ENCODE results near the gene TXNL4A. TPM values are rescaled to one million over a fixed set of nuclear protein-coding genes. Genes with fewer than 3 reads are reported as not detected.

The TXNL4A gene
- total and polyA plus RNA-seq, 8 donors: 54.7 to 106 (median 69.3) TPM

DNA sequence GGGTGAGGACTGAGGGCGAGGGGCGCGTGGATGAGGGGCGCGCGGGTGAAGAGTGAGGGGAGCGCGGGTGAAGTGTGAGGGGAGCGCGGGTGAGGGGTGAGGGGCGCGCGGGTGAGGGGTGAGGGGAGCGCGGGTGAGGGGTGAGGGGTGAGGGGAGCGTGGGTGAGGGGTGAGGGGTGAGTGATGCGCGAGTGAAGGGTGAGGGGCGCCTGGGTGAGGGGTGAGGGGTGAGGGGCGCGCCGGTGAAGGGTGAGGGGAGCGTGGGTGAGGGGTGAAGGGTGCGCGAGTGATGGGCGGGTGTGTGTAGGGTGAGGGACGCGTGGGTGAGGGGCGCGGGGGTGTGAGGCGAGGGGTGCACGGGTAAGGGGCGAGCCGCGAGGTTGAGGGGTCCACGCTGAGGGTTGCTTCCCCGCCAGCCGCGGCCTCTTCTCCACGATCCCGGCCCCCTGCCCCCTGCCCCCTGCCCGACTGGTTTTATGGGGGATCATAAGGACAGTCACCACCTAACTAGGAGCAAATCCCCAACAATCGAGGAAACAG lies 35.8 kb downstream of the TXNL4A start:
- no peaks in the 10 kb centered on the region for H3K36me3 ChIP-seq
- DNase-seq: peak in 1 of 4 donors; percentile 87
- H3K4me3 ChIP-seq: peak overlapping the region; percentile 79 to 91
- peaks cover 26 to 33% of the 10 kb centered on the region in 2 donors for H3K4me1 ChIP-seq
- H3K9me3 ChIP-seq: no peaks in the 10 kb centered on the region
- TF ChIP-seq, protein P1, sequence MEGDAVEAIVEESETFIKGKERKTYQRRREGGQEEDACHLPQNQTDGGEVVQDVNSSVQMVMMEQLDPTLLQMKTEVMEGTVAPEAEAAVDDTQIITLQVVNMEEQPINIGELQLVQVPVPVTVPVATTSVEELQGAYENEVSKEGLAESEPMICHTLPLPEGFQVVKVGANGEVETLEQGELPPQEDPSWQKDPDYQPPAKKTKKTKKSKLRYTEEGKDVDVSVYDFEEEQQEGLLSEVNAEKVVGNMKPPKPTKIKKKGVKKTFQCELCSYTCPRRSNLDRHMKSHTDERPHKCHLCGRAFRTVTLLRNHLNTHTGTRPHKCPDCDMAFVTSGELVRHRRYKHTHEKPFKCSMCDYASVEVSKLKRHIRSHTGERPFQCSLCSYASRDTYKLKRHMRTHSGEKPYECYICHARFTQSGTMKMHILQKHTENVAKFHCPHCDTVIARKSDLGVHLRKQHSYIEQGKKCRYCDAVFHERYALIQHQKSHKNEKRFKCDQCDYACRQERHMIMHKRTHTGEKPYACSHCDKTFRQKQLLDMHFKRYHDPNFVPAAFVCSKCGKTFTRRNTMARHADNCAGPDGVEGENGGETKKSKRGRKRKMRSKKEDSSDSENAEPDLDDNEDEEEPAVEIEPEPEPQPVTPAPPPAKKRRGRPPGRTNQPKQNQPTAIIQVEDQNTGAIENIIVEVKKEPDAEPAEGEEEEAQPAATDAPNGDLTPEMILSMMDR (IDR thresholded peaks at IDR 0.05): no peak
- H3K27me3 ChIP-seq: peaks cover 0 to 7% of the 10 kb centered on the region in 2 donors
- H3K27ac ChIP-seq: no peak overlapping the region
- no peak for ATAC-seq
- intact Hi-C loops (cut with DNase I): no loop called here

DNA sequence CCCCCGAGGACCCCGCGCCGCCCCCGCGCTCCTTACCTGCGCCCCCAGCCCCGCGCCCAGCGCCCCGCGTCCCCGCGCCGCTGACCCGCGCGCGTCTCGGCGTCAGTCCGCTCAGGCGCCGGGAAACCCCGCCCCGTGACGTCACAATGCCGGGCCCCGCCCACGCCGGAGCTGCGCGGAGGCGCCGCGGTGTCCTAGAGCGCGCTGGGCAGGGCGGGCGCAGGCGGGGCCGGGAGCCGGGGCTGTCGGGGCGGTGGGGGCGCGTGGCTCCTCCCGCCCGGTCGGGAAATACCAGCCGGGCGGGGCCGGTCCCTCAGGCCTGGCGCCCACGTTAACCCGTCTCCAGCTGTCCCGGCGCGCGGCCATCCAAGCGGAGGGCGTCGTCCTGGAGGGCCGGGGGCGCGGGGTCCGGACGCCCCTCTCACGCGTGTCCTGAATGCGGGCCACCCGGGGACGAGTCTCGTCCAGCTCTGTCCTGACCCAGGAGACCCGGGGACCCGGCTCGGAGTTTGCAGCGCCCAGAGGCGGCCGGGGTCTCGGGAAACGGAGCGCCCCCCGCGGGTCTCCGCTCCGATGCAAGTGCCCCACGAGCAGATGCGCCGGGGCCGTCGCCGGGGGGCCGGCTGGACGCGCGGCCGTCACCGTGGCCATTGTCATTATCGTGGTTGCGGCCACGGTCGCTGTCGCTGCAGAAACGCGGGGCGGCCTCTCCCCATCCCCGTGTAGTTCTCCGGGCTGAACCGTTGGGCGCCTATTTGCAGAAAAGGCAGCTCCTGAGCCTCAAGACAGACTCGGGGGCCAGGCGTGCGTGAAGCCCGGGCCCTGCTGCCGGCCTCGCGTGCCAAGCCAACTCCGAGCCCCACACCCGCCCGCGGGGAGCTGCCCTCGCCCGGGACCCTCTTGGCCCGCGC lies 36.6 kb downstream of the TXNL4A start, which contains the start of gene SLC66A2:
Gene SLC66A2, minus strand, starts transcription at position 109 of the 911 bp plus-strand sequence. CDS start 727 bp downstream, outside the sequence.
- peaks cover 0 to 7% of the 10 kb centered on the region in 2 donors for H3K27me3 ChIP-seq
- peaks cover 26 to 38% of the 10 kb centered on the region in 2 donors for H3K4me1 ChIP-seq
- TF ChIP-seq, protein P1 (IDR thresholded peaks at IDR 0.05): no peak
- H3K36me3 ChIP-seq: peaks cover 0 to 4% of the 10 kb centered on the region in 2 donors
- intact Hi-C loops (cut with DNase I): no loop called here
- peak; percentile 84 for ATAC-seq
- no peaks in the 10 kb centered on the region for H3K9me3 ChIP-seq
- H3K27ac ChIP-seq: peak within 1 kb of the TSS; percentile 70 to 80
- peak within 1 kb of the TSS; percentile 79 to 91 for H3K4me3 ChIP-seq
- DNase-seq: peak; percentile 84 to 99 (median 94)

DNA sequence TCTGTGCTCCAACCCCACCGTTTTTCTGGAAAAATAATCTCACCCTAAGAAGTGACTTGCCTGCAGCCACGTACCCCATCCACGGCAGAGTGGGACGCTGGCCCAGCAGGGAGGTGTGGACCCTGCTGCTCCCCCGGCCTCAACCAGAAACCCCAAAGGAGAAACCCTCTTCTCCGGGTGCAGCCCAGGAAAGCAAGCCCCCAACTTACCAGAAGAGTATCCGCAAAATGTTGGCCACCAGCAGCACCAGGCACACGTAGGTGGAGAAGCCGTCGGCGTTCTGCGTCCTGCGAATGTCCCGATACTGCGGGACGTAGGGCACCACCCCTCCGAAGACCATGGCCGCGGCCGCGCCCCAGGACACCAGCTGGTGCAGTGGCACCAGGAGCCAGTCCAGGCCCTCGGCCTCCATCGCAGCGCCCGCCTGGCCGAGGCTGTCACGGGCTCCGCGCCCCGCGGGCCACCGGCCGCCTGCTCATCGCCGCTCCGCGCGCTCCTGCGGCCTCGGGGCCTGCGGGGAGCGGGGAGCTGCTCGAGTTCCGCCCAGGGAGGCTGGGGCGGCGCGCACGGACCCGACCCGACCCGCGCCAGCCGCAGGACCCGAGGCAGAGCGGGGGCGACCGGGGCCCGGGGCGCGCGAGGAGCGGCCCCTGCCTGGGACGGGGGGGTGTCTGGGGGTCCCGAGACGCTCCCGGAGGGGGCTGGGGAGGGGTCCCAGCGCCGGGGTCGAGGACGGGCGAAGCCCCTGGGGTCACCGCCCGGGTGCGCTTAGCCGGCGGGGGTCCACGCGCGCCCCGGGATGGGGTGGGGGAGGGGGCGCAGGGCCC lies 37.6 kb downstream of the TXNL4A start:
- Histone ChIP-seq H3K27ac (peak overlapping the region; percentile 70 to 80), H3K4me1 (peaks cover 26 to 48% of the 10 kb centered on the region in 2 donors), H3K36me3 (peaks cover 0 to 9% of the 10 kb centered on the region in 2 donors), H3K4me3 (peak overlapping the region; percentile 54 to 79), H3K9me3 (no peaks in the 10 kb centered on the region), H3K27me3 (peaks cover 0 to 7% of the 10 kb centered on the region in 2 donors)
- intact Hi-C loops (cut with DNase I): no loop called here
- ATAC-seq: peak; percentile 20
- TF ChIP-seq, protein P1 (IDR thresholded peaks at IDR 0.05): no peak
- DNase-seq: peak in 2 of 4 donors; percentile 52 to 90

DNA sequence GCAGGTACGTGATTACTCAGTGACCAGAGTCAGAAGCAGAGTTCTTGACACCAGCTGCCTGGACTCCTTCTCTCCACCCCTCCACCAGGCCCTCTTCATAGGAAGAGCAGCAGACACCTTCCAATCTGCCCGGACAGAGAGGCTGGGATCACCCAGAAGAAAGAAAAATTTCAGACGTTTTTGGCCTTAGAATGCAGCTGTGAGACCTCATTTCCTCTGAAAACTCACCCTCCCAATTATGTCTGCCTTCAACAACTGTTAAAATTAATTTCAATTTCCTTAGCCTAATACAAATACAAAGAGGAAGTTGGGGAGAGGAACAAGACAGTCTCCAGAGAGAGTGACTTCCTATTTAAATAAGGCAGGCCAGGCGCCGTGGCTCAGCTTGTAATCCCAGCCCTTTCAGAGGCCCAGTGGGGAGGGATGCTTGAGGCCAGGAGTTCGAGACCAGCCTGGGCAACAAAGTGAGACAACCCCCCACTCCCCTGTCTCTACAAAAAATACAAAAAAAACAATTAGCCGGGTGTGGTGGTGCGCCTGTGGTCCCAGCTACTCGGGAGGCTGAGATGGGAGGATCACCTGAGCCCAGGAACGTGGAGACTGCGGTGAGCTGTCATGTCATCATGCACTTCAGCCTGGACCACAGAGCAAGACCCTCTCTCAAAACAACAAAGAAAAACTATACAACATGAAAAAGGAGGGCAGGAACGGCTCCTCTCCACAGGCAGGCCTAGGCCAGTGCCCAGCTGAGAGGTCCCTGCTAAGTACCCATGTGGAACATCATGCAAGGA lies 38.5 kb downstream of the TXNL4A start:
- peak in 2 of 4 donors; percentile 73 to 87 for DNase-seq
- H3K4me1 ChIP-seq: peaks cover 31 to 48% of the 10 kb centered on the region in 2 donors

More for the DNA sequence above, 38.5 kb downstream of the TXNL4A start:
- peaks cover 0 to 9% of the 10 kb centered on the region in 2 donors for H3K36me3 ChIP-seq
- TF ChIP-seq, protein P1 (IDR thresholded peaks at IDR 0.05): no peak
- no peaks in the 10 kb centered on the region for H3K9me3 ChIP-seq
- H3K27me3 ChIP-seq: peaks cover 0 to 7% of the 10 kb centered on the region in 2 donors
- H3K27ac ChIP-seq: peak overlapping the region; percentile 70 to 80
- peak overlapping the region; percentile 54 to 79 for H3K4me3 ChIP-seq
- intact Hi-C loops (cut with DNase I): no loop called here
- peak; percentile 4 for ATAC-seq

Measured in left lung (tissue), 10 donors.